BLaER1 (cell line): Measurements from ENCODE around the gene TAS2R38.
"Not testable (repeated sequence)": the region's sequence is repeated elsewhere in the genome, so short reads cannot be mapped to it uniquely, and the experiment has no call there.

Experiments used
- H3K27ac ChIP-seq: shearing (Covaris generic); formaldehyde crosslinking; 2 replicates; pipeline ENCODE4 v1.8.1; 2022
- H3K27me3 ChIP-seq: shearing (Covaris generic); formaldehyde crosslinking; 2 replicates; pipeline ENCODE4 v1.8.1; 2022
- H3K36me3 ChIP-seq: shearing (Covaris generic); formaldehyde crosslinking; 2 replicates; pipeline ENCODE4 v1.8.1; 2022
- H3K4me1 ChIP-seq: shearing (Covaris generic); formaldehyde crosslinking; 2 replicates; pipeline ENCODE4 v1.8.1; 2022
- H3K4me2 ChIP-seq: shearing (Covaris generic); formaldehyde crosslinking; 2 replicates; pipeline ENCODE4 v1.8.1; 2022
- H3K4me3 ChIP-seq: shearing (Covaris generic); formaldehyde crosslinking; 2 replicates; pipeline ENCODE4 v1.8.1; 2022
- H3K9ac ChIP-seq: shearing (Covaris generic); formaldehyde crosslinking; 2 replicates; pipeline ENCODE4 v1.8.1; 2022
- H3K9me3 ChIP-seq: shearing (Covaris generic); formaldehyde crosslinking; 2 replicates; pipeline ENCODE4 v1.8.1; 2022
- H4K20me1 ChIP-seq: shearing (Covaris generic); formaldehyde crosslinking; 2 replicates; pipeline ENCODE4 v1.8.1; 2022
- Cebpa-rat ChIP-seq: shearing (Covaris generic); IDR thresholded peaks from 2 replicates; pipeline ENCODE4 v1.8.1; 2022

TAS2R38 gene

DNA sequence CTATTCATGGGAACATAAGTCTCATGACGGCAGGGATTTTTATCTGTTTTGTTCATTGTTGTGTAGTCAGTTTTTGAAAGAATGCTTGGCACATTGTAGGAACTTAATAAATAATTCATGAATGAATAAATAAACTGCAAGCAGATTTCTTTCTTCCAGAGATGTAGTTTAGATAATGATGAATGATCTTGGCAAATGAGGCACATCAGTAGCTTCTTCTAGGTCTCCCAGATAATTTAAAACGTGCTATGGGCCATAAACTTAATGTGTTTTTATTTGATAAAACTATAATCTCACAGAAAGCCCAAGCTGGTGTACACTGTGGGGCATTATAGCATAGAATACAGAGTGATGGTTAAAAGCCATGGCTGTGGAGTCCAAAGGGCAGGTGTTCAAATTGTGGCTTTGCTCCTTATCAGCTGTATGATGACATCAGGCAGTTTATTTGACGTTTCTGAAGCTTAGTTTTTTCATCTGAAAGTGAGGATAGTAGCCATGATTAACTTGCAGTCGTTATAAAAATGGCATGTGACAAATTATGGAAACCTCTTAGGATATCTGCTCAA, 25.6 kb upstream of the TAS2R38 start:
- Histone ChIP-seq H3K4me2 (no peak overlapping the region), H3K4me1 (no peaks in the 10 kb centered on the region), H3K27me3 (no peaks in the 10 kb centered on the region), H3K36me3 (no peaks in the 10 kb centered on the region), H3K27ac (no peak overlapping the region), H4K20me1 (no peaks in the 10 kb centered on the region), H3K9me3 (no peaks in the 10 kb centered on the region), H3K9ac (no peak overlapping the region), H3K4me3 (no peak overlapping the region)
- TF ChIP-seq Cebpa-rat = no peak

DNA sequence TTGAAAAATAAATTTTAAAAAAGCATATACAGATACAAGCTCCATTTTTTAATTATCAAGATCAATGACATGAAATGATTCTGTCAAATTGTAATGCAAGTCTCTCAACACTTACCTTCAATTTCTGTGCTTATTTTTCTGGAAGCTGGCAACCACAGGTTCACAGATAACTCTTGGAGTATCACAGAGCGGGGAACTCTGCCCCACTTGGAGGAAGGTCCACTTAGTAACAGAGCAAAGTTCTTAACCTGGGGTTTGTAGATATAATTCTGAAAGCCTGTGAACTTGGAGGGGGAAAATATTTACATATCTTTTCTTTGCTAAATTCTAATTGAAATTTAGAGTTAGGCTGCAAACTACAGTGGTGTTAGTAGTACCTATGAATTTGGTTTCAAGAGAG, 19.8 kb upstream of the TAS2R38 start:
- no peak overlapping the region for H3K9ac ChIP-seq
- H3K9me3 ChIP-seq = no peaks in the 10 kb centered on the region
- no peaks in the 10 kb centered on the region for H4K20me1 ChIP-seq
- no peak overlapping the region for H3K4me2 ChIP-seq
- H3K27me3 ChIP-seq = no peaks in the 10 kb centered on the region
- H3K4me1 ChIP-seq = no peaks in the 10 kb centered on the region
- no peak for TF ChIP-seq Cebpa-rat
- H3K27ac ChIP-seq = no peak overlapping the region
- H3K36me3 ChIP-seq = no peaks in the 10 kb centered on the region
- no peak overlapping the region for H3K4me3 ChIP-seq

DNA sequence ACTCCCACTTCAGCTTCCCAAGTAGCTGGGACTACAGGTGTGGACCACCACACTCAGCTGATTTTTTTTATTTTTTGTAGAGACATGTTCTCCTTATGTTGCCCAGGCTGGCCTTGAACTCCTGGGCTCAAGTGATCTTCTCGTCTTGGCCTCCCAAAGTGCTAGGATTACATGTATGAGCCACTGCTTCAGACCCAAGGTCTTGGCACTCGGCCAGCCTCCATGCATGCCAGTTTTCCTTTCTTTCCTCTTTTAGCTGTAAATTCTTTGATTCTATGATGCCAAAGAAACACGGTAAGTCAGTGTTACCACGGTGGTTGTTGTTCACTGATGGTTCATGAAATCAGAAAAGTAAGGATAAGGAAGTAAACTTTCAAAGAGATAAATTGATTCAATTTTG, 19.1 kb upstream of the TAS2R38 start:
- H3K36me3 ChIP-seq = no peaks in the 10 kb centered on the region
- H3K4me1 ChIP-seq = no peaks in the 10 kb centered on the region
- H3K9ac ChIP-seq = no peak overlapping the region
- H3K4me2 ChIP-seq = no peak overlapping the region
- no peaks in the 10 kb centered on the region for H3K9me3 ChIP-seq
- TF ChIP-seq Cebpa-rat = no peak
- no peaks in the 10 kb centered on the region for H4K20me1 ChIP-seq
- H3K27me3 ChIP-seq = no peaks in the 10 kb centered on the region
- H3K4me3 ChIP-seq = no peak overlapping the region
- H3K27ac ChIP-seq = no peak overlapping the region

DNA sequence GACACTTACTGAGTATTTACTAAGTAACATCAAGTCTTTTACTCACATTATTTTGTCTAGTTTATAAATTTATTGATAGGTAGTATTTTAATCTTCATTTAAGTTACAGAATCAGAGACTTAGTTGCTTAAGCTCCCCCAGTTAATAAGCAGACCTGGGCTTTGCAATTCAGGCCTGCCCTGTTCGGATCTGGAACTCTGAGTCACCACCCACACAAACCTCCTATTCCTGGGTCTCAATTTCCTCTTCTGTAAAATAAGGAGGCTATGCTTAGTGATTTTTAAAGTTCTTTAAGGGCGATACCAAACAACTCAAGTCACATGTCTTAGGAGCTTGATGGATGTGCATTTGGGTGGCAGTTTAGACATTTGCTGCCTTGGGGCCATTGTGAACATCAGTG, 18.6 kb upstream of the TAS2R38 start:
- no peak overlapping the region for H3K4me2 ChIP-seq
- H3K4me3 ChIP-seq = no peak overlapping the region
- no peak overlapping the region for H3K9ac ChIP-seq
- H3K27me3 ChIP-seq = no peaks in the 10 kb centered on the region
- H3K9me3 ChIP-seq = no peaks in the 10 kb centered on the region
- no peaks in the 10 kb centered on the region for H4K20me1 ChIP-seq
- no peaks in the 10 kb centered on the region for H3K4me1 ChIP-seq
- no peak overlapping the region for H3K27ac ChIP-seq
- H3K36me3 ChIP-seq = no peaks in the 10 kb centered on the region
- no peak for TF ChIP-seq Cebpa-rat

DNA sequence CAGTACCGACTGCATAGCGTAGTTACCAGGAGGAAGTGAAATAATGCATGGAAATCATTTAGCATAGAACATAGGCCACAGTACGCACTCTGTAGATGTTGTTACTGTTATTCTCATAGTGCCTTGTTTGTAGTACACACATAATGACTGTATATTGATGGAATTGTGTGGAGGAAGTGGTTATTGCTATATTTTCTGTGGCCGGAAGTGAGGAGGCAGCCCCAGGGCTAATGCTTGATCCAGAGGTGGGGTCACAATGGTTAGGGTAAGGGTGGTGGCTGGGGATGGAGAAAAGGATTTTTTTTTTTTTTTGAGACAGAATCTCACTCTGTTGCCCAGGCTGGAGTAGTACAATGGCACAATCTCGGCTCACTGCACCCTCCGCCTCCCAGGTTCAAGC, 17.6 kb upstream of the TAS2R38 start:
- H4K20me1 ChIP-seq = no peaks in the 10 kb centered on the region

DNA sequence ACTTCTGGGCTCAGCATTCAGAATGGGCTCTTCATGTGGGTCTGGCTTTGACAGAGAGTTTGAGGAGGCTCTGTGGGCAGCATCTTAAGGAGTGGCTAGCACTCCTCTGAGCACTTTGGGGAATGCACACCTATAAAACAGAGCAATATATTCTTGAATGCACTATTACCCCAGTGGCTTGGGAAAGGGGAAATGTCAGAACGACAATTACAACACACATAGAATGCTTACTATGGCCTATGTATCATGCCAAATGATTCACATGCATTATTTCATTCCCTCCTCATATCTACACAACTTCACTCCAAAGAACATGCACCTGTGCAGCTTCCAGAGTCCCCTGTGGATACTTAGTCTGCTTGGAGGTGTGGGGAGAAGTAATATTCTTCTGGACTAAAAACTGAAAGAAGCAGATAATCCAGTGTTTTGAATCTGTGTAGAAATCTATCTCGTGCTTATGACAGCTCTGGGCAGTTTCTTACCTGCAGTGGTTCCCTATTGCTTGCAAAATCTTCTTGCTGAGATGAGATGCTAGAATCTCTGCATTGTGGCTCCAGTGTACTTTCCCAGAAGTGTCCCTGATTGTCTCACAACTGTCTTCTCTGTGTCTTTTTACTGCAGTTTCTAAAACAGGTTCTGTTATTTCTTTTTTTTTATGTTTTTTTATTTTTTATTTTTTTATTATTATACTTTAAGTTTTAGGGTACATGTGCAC, 16.6 kb upstream of the TAS2R38 start:
- no peak overlapping the region for H3K9ac ChIP-seq
- no peak overlapping the region for H3K4me3 ChIP-seq
- H3K4me1 ChIP-seq = no peaks in the 10 kb centered on the region
- TF ChIP-seq Cebpa-rat = no peak
- no peaks in the 10 kb centered on the region for H3K27me3 ChIP-seq
- H3K4me2 ChIP-seq = no peak overlapping the region
- no peak overlapping the region for H3K27ac ChIP-seq
- H3K9me3 ChIP-seq = no peaks in the 10 kb centered on the region
- no peaks in the 10 kb centered on the region for H4K20me1 ChIP-seq
- no peaks in the 10 kb centered on the region for H3K36me3 ChIP-seq

More for the DNA sequence above, 17.6 kb upstream of the TAS2R38 start:
- no peak overlapping the region for H3K4me3 ChIP-seq
- H3K27ac ChIP-seq = no peak overlapping the region
- H3K4me1 ChIP-seq = no peaks in the 10 kb centered on the region
- TF ChIP-seq Cebpa-rat = no peak
- H3K4me2 ChIP-seq = no peak overlapping the region
- H3K9me3 ChIP-seq = no peaks in the 10 kb centered on the region
- no peak overlapping the region for H3K9ac ChIP-seq
- H3K36me3 ChIP-seq = no peaks in the 10 kb centered on the region
- H3K27me3 ChIP-seq = no peaks in the 10 kb centered on the region

DNA sequence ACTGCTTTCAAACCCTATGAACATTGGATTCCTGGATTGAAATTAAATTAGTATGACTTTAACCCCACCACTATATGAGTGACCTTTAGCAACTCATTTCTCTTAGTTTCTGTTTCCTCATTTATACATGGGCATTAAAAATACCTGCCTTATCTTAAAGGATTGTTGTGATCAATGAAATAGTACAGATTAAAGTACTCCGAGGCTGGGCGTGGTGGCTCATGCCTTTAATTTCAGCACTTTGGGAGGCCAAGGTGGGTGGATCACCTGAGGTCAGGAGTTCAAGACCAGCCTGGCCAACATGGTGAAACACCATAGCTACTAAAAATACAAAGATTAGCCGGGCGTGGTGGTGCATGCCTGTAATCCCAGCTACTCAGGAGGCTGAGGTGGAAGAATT, 14.2 kb upstream of the TAS2R38 start:
- H3K9me3 ChIP-seq, H3K4me2 ChIP-seq, H3K4me3 ChIP-seq, H3K36me3 ChIP-seq, H4K20me1 ChIP-seq, H3K27me3 ChIP-seq, H3K27ac ChIP-seq, H3K4me1 ChIP-seq, H3K9ac ChIP-seq: not testable (repeated sequence)

DNA sequence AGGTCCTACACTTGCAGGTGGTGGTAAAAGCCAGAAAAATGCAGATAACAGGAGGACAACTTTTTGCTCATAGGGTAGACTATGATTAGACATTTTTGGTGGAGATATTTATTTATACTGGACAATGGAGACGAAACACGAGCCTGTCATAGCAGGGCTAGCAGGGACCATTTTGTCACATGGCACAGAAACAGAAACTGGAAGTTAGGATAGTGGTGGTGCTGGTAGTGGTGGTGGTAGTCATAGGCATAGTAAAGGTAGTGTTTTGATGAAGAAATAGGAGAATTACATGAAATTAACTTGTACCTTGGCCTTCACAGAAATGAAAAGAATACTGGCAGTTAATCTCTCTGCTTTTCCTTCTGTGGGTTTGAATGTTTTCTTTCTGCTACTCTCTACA, 13.3 kb upstream of the TAS2R38 start:
- Histone ChIP-seq H3K4me1 (no peaks in the 10 kb centered on the region), H3K27ac (no peak overlapping the region), H3K9ac (no peak overlapping the region), H3K9me3 (no peaks in the 10 kb centered on the region), H3K4me3 (no peak overlapping the region), H3K4me2 (no peak overlapping the region), H3K27me3 (no peaks in the 10 kb centered on the region), H4K20me1 (no peaks in the 10 kb centered on the region), H3K36me3 (no peaks in the 10 kb centered on the region)
- TF ChIP-seq Cebpa-rat = no peak

DNA sequence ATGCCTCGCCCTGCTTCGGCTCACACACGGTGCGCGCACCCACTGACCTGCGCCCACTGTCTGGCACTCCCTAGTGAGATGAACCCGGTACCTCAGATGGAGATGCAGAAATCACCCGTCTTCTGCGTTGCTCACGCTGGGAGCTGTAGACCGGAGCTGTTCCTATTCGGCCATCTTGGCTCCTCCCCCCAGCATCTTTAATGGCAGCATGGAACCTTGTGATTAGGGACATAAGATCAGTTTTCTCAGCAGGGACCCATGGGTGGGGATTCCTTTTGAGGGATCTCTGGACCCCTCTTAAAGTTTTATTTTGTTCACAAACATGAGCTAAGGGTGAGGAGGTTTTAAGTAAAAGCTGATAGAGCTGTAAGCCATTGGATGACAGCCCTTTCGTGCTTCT, 12.4 kb upstream of the TAS2R38 start:
- H3K9me3 ChIP-seq, H4K20me1 ChIP-seq, H3K4me2 ChIP-seq, H3K4me1 ChIP-seq, H3K9ac ChIP-seq, H3K27me3 ChIP-seq, H3K4me3 ChIP-seq, H3K27ac ChIP-seq, H3K36me3 ChIP-seq: not testable (repeated sequence)

DNA sequence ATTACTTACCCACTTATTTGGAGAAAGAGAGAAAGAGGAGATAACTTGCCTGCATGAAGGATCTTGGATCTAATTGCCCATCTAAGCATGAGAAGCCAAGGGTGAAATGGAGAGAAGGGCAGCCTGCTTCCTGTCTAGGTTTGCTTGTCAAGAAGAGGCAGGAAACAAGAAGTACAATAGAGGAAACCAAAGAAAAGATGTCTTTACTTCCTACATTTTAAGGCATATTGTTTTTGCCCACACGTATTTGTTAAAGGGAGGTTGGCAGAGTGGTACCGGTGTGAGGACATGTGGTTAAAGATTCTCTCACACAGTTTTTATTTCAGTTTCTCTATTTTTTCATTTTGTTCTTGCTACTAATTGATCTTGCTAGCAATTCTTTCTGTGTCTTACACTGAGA, 6.0 kb upstream of the TAS2R38 start:
- Histone ChIP-seq H3K27ac (no peak overlapping the region), H3K4me2 (peak overlapping the region; percentile 52), H3K27me3 (no peaks in the 10 kb centered on the region), H3K9me3 (peaks cover 3% of the 10 kb centered on the region; the same call in 1 of the 2 replicates), H3K4me1 (peaks cover 32% of the 10 kb centered on the region), H3K36me3 (no peaks in the 10 kb centered on the region), H3K4me3 (no peak overlapping the region), H4K20me1 (no peaks in the 10 kb centered on the region), H3K9ac (no peak overlapping the region)
- no peak for TF ChIP-seq Cebpa-rat

DNA sequence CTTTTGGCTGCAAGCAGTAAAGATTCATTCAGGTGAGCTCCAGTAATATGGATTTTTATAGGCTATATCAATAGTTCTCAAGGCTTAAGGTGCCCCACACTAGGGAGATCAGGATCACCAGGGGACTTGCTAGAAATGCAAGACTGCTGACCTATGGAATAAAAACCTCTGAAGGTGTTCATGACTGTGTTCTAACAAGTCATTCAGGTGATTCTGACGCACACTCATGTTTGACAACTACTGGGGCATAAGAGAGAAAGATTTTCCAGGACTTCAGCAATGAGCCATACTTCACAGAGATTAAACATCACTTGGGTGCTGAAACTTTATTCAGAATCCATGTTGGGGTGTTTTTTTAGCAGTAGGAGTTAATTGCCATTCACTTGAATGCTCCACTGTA, 4.8 kb upstream of the TAS2R38 start:
- no peaks in the 10 kb centered on the region for H3K27me3 ChIP-seq
- H3K27ac ChIP-seq = no peak overlapping the region
- peaks cover 32% of the 10 kb centered on the region for H3K4me1 ChIP-seq
- H3K4me3 ChIP-seq = no peak overlapping the region
- TF ChIP-seq Cebpa-rat = no peak
- H3K9me3 ChIP-seq = peaks cover 3% of the 10 kb centered on the region; the same call in 1 of the 2 replicates
- 0 out of 2 replicates have a peak overlapping the region, but pooled peaks have one; percentile 9 for H3K4me2 ChIP-seq
- H4K20me1 ChIP-seq = no peaks in the 10 kb centered on the region
- H3K9ac ChIP-seq = no peak overlapping the region
- H3K36me3 ChIP-seq = no peaks in the 10 kb centered on the region
